Measurements from ENCODE around the gene CARD10. TPM values are rescaled to one million over a fixed set of nuclear protein-coding genes. Genes with fewer than 3 reads are reported as not detected.

CARD10 gene
- polyA plus RNA-seq, 1 donor (not counting 4 experiments of a cell fraction or from before 2014, with no cell fraction given), result 32.2 TPM

DNA sequence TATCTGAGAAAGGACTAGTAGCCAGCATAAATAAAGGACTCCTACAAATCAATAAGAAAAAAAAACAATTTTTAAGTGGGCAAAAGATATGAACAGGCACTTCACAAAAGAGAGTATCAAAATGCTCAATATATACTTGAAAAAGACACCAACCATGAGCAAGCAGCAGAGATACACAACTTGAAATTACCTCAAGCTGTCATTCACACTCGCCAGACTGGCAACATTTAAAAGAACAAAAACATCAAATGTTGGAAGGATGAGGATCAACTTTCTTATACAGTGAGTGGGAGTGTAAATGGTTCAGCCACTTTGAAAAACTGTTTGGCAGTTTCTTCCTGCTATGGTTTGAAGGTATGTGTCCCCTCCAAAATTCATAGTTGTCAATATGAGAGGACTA lies 68.0 kb downstream of the CARD10 start:
- Histone ChIP-seq H3K4me1 (ENCODE audit: control insufficient read depth, extremely low read depth, insufficient read depth, low read length) (peaks cover 20% of the 10 kb centered on the region), H3K9ac (ENCODE audit: control insufficient read depth, extremely low read depth, insufficient read depth, low read length) (no peak overlapping the region), H3K4me3 (ENCODE audit: control insufficient read depth in 2 of 3, extremely low read depth in 1 of 3, insufficient read depth in 2 of 3, low read depth in 1 of 3, low read length in 3 of 3) (no peak overlapping the region), H4K20me1 (ENCODE audit: control insufficient read depth, extremely low read depth, insufficient read depth, low read length) (no peaks in the 10 kb centered on the region), H3K27ac (ENCODE audit: control insufficient read depth, insufficient read depth, low read length) (no peak overlapping the region), H3K79me2 (ENCODE audit: control insufficient read depth, insufficient read depth, low read length) (no peaks in the 10 kb centered on the region), H2AFZ (ENCODE audit: control insufficient read depth, low read length) (no peak overlapping the region), H3K9me1 (ENCODE audit: control insufficient read depth, extremely low read depth, insufficient read depth, low read length) (no peaks in the 10 kb centered on the region), H3K27me3 (ENCODE audit: control insufficient read depth, extremely low read depth, insufficient read depth, low read length) (no peaks in the 10 kb centered on the region), H3K4me2 (ENCODE audit: control insufficient read depth, extremely low read depth, insufficient read depth, low read depth, low read length) (no peak overlapping the region), H3K36me3 (ENCODE audit: control insufficient read depth in 2 of 2, extremely low read depth in 1 of 2, insufficient read depth in 2 of 2, low read length in 2 of 2) (no peaks in the 10 kb centered on the region), H3K9me3 (ENCODE audit: control insufficient read depth, low read depth, low read length) (no peaks in the 10 kb centered on the region)
- DNase-seq (ENCODE audit: low read depth, low spot score) (no peak), FAIRE-seq (no peak)
- TF ChIP-seq, protein P1, sequence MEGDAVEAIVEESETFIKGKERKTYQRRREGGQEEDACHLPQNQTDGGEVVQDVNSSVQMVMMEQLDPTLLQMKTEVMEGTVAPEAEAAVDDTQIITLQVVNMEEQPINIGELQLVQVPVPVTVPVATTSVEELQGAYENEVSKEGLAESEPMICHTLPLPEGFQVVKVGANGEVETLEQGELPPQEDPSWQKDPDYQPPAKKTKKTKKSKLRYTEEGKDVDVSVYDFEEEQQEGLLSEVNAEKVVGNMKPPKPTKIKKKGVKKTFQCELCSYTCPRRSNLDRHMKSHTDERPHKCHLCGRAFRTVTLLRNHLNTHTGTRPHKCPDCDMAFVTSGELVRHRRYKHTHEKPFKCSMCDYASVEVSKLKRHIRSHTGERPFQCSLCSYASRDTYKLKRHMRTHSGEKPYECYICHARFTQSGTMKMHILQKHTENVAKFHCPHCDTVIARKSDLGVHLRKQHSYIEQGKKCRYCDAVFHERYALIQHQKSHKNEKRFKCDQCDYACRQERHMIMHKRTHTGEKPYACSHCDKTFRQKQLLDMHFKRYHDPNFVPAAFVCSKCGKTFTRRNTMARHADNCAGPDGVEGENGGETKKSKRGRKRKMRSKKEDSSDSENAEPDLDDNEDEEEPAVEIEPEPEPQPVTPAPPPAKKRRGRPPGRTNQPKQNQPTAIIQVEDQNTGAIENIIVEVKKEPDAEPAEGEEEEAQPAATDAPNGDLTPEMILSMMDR (optimal IDR thresholded peaks at IDR 0.05 in 1 of 3, IDR thresholded peaks at IDR 0.05 in 1 of 3, conservative IDR thresholded peaks at IDR 0.05 in 1 of 3; ENCODE audit: extremely low read depth in 1 of 3, insufficient read depth in 2 of 3, low read length in 3 of 3), result no peak
- TF ChIP-seq EZH2 (IDR thresholded peaks at IDR 0.05; ENCODE audit: low read length), result no peak
- dilution Hi-C loops (cut with MboI; ENCODE audit: extremely low pct_ligation_motif_present, low sequenced_read_pairs), result no loop called here

DNA sequence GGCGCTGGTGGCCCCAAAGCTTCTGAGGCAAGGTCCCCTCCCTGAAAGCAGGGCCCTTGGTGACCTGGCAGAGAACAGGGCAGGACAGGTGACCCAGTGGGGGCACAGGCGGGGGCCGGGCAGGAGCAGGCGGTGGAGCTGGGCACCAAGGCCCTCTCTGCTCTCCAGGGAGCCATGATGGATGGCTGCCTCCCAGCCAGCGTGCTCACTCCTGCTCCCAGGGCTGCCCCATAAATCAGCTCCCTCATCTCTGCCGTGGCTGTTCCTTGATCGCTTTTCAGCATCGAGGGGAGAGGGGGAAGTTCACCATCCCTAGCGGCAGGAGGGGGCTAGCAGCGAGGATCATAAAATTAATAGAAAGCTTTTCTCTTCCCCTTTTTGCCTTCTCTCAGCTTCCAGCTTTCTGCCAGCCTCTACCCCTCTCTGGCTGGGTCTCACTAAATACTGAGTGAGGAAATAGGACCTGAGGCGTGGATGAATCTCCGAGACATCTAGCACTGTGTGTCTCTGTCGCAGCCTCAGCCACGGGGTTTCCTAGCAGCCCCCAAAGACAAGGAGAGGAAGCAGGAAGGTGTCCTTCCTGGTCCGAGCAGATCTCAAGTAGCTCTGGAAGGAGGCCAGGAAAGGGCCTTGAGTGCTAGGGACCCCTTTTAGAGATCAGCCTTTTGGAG lies 69.7 kb downstream of the CARD10 start:
- dilution Hi-C loops (cut with MboI; ENCODE audit: extremely low pct_ligation_motif_present, low sequenced_read_pairs), result no loop called here
- TF ChIP-seq, protein P1 (optimal IDR thresholded peaks at IDR 0.05 in 1 of 3, IDR thresholded peaks at IDR 0.05 in 1 of 3, conservative IDR thresholded peaks at IDR 0.05 in 1 of 3; ENCODE audit: extremely low read depth in 1 of 3, insufficient read depth in 2 of 3, low read length in 3 of 3), result no peak
- peak; percentile 1 for TF ChIP-seq EZH2 (IDR thresholded peaks at IDR 0.05; ENCODE audit: low read length)
- Histone ChIP-seq H3K9me3 (ENCODE audit: control insufficient read depth, low read depth, low read length) (no peaks in the 10 kb centered on the region), H3K9ac (ENCODE audit: control insufficient read depth, extremely low read depth, insufficient read depth, low read length) (no peak overlapping the region), H3K79me2 (ENCODE audit: control insufficient read depth, insufficient read depth, low read length) (no peaks in the 10 kb centered on the region), H4K20me1 (ENCODE audit: control insufficient read depth, extremely low read depth, insufficient read depth, low read length) (no peaks in the 10 kb centered on the region), H3K27ac (ENCODE audit: control insufficient read depth, insufficient read depth, low read length) (no peak overlapping the region), H2AFZ (ENCODE audit: control insufficient read depth, low read length) (no peak overlapping the region), H3K4me1 (ENCODE audit: control insufficient read depth, extremely low read depth, insufficient read depth, low read length) (peaks cover 4% of the 10 kb centered on the region), H3K4me3 (ENCODE audit: control insufficient read depth in 2 of 3, extremely low read depth in 1 of 3, insufficient read depth in 2 of 3, low read depth in 1 of 3, low read length in 3 of 3) (no peak overlapping the region), H3K9me1 (ENCODE audit: control insufficient read depth, extremely low read depth, insufficient read depth, low read length) (no peaks in the 10 kb centered on the region), H3K36me3 (ENCODE audit: control insufficient read depth in 2 of 2, extremely low read depth in 1 of 2, insufficient read depth in 2 of 2, low read length in 2 of 2) (no peaks in the 10 kb centered on the region), H3K4me2 (ENCODE audit: control insufficient read depth, extremely low read depth, insufficient read depth, low read depth, low read length) (no peak overlapping the region), H3K27me3 (ENCODE audit: control insufficient read depth, extremely low read depth, insufficient read depth, low read length) (no peaks in the 10 kb centered on the region)
- DNase-seq (ENCODE audit: low read depth, low spot score), result no peak
- FAIRE-seq, result no peak

Measured in keratinocyte (primary cell).